Thyroid gland (tissue), 4 donors: ENCODE measurements around the gene OPN3. TPM values are rescaled to one million over a fixed set of nuclear protein-coding genes. Genes with fewer than 3 reads are reported as not detected.

Experiments used
- DNase-seq, 2 donors: peaks; one replicate each; pipeline ENCODE4 v3.0.0-alpha.2; 2019
- H3K27ac ChIP-seq, 3 donors: fragments of 200-600 bp; sonication (generic); 1 replicate in 2 of 3; 2 replicates in 1 of 3; pipeline ENCODE4 v1.5.1; 2016 to 2019; ENCODE audit warnings: mild to moderate bottlenecking in 1 of 3, moderate library complexity in 1 of 3
- H3K27me3 ChIP-seq: fragments of 200-600 bp; sonication (generic); one replicate; pipeline ENCODE4 v1.5.1; 2019
- H3K36me3 ChIP-seq, 2 donors: fragments of 200-600 bp; sonication (generic); one replicate each; pipeline ENCODE4 v1.5.1; 2016 to 2019
- H3K4me1 ChIP-seq, 2 donors: fragments of 200-600 bp; sonication (generic); one replicate each; pipeline ENCODE4 v1.5.1; 2017 to 2019
- H3K4me3 ChIP-seq, 3 donors: fragments of 200-600 bp; sonication (generic); replicated peaks in 1 of 3; 1 replicate in 2 of 3; 2 replicates in 1 of 3; pipeline ENCODE4 v1.5.1; 2016; ENCODE audit warnings: mild to moderate bottlenecking in 1 of 3
- H3K9me3 ChIP-seq: fragments of 200-600 bp; sonication (generic); one replicate; pipeline ENCODE4 v1.5.1; 2017
- CTCF ChIP-seq, 6 experiments: fragments of 200-600 bp in 3 of 6; fragments of 450-650 bp in 3 of 6; sonication (generic) in 3 of 6; IDR thresholded peaks; one replicate each; pipeline ENCODE4 v1.5.1; 2016 to 2019; ENCODE audit warnings: antibody characterized with exemption in 6 of 6, mild to moderate bottlenecking in 2 of 6, inconsistent platforms in 1 of 6, moderate library complexity in 1 of 6
- POLR2A ChIP-seq, 2 donors: fragments of 450-650 bp; IDR thresholded peaks; one replicate each; pipeline ENCODE4 v1.6.1; 2017; ENCODE audit warnings: antibody characterized with exemption in 2 of 2, mild to moderate bottlenecking in 2 of 2, moderate library complexity in 1 of 2
- WGBS, 2 donors: methylation state at CpG; one replicate each; pipeline ENCODE4 v1.1.5; 2017; 5-methylcytosine and 5-hydroxymethylcytosine counted together
- intact Hi-C: fragments of 100-400 bp; cut with DNase I; formaldehyde crosslinking; loops from one replicate; pipeline ENCODE4 v1.15.1; 2023
- total RNA-seq, 4 donors: library from RNA; depleted of rRNA; stranded (reverse); fragments of >200 nt; gene quantifications; one replicate each; pipeline ENCODE4 v1.2.3, GENCODE V29; 2016

OPN3 gene
- total RNA-seq, 4 donors from 2014 or later: 19.2 to 45.0 (median 31.3) TPM

GRCh38 chr1:241638099-241638682, 2.0 kb downstream of the OPN3 start:
- 30 to 32% methylated on average over 5 of the region's 5 CpGs for WGBS, 2 donors
- H3K36me3 ChIP-seq: no peaks in the 10 kb centered on the region
- peak overlapping the region in 1 of 3 donors; percentile 25 for H3K27ac ChIP-seq
- peak; percentile 22 to 24 for DNase-seq
- peaks cover 18 to 27% of the 10 kb centered on the region in 2 donors for H3K4me1 ChIP-seq
- TF ChIP-seq CTCF (IDR thresholded peaks at IDR 0.05) (no peak), POLR2A (IDR thresholded peaks at IDR 0.05) (peak in 1 of 2 donors; percentile 38)
- H3K27me3 ChIP-seq: no peaks in the 10 kb centered on the region
- no peak overlapping the region for H3K4me3 ChIP-seq
- intact Hi-C loops: no loop called here
- H3K9me3 ChIP-seq: no peaks in the 10 kb centered on the region

- intact Hi-C loops: no loop called here
- TF ChIP-seq CTCF (IDR thresholded peaks at IDR 0.05) (no peak), POLR2A (IDR thresholded peaks at IDR 0.05) (no peak)
- 59 to 67% methylated on average over 4 of the region's 4 CpGs for WGBS, 2 donors
- Histone ChIP-seq H3K36me3 (no peaks in the 10 kb centered on the region), H3K4me1 (peaks cover 18 to 27% of the 10 kb centered on the region in 2 donors), H3K27ac (peak overlapping the region in 1 of 3 donors; percentile 25), H3K4me3 (no peak overlapping the region), H3K9me3 (no peaks in the 10 kb centered on the region), H3K27me3 (no peaks in the 10 kb centered on the region)
- DNase-seq: no peak
These were observed 2.6 kb downstream of the OPN3 start for GRCh38 chr1:241637604-241638003.

GRCh38 chr1:241637046-241637590, 3.1 kb downstream of the OPN3 start:
- intact Hi-C loops: no loop called here
- no peak for TF ChIP-seq CTCF (IDR thresholded peaks at IDR 0.05)

GRCh38 chr1:241636291-241636690, 3.9 kb downstream of the OPN3 start:
- TF ChIP-seq CTCF (IDR thresholded peaks at IDR 0.05) (no peak), POLR2A (IDR thresholded peaks at IDR 0.05) (no peak)
- no peak overlapping the region for H3K4me3 ChIP-seq
- H3K27me3 ChIP-seq: no peaks in the 10 kb centered on the region
- no peaks in the 10 kb centered on the region for H3K36me3 ChIP-seq
- intact Hi-C loops: no loop called here
- H3K4me1 ChIP-seq: peaks cover 18 to 27% of the 10 kb centered on the region in 2 donors
- no peak for DNase-seq
- no peaks in the 10 kb centered on the region for H3K9me3 ChIP-seq
- WGBS, 2 donors: 87% methylated on average over 1 of the region's 1 CpG
- no peak overlapping the region for H3K27ac ChIP-seq

More at GRCh38 chr1:241637046-241637590, 3.1 kb downstream of the OPN3 start:
- Histone ChIP-seq H3K4me1 (peaks cover 18 to 27% of the 10 kb centered on the region in 2 donors), H3K27ac (peak overlapping the region in 1 of 3 donors; percentile 25), H3K36me3 (no peaks in the 10 kb centered on the region), H3K4me3 (no peak overlapping the region), H3K27me3 (no peaks in the 10 kb centered on the region), H3K9me3 (no peaks in the 10 kb centered on the region)
- no peak for DNase-seq

- no peaks in the 10 kb centered on the region for H3K27me3 ChIP-seq
- H3K36me3 ChIP-seq: no peaks in the 10 kb centered on the region
- peaks cover 18 to 27% of the 10 kb centered on the region in 2 donors for H3K4me1 ChIP-seq
- no peak overlapping the region for H3K27ac ChIP-seq
- TF ChIP-seq POLR2A (IDR thresholded peaks at IDR 0.05) (no peak), CTCF (IDR thresholded peaks at IDR 0.05) (no peak)
- no peaks in the 10 kb centered on the region for H3K9me3 ChIP-seq
- no peak overlapping the region for H3K4me3 ChIP-seq
- intact Hi-C loops: no loop called here
- 94 to 96% methylated on average over 4 of the region's 4 CpGs for WGBS, 2 donors
- no peak for DNase-seq
These were observed 4.5 kb downstream of the OPN3 start for GRCh38 chr1:241635556-241636152.
